B cell (primary cell): Measurements from ENCODE around the gene CRTC3. TPM values are rescaled to one million over a fixed set of nuclear protein-coding genes. Genes with fewer than 3 reads are reported as not detected.

ENCODE experiments used
- ATAC-seq: fragments of 200-7000 bp; cut with Tn5 transposase; one replicate; pipeline ENCODE4 v1.10.0; 2021; ENCODE audit warnings: low read depth, mild to moderate bottlenecking, moderate number of reproducible peaks, moderate library complexity
- CTCF ChIA-PET: fragments of 350-600 bp; sonication (Branson Sonifier 250); formaldehyde crosslinking; loops from one replicate; lab custom pipeline; 2021; ENCODE audit warnings: antibody characterized with exemption, inconsistent platforms; lab: Charles Lee
- POLR2A ChIA-PET: fragments of 350-600 bp; sonication (Branson Sonifier 250); formaldehyde crosslinking; loops from one replicate; lab custom pipeline; 2021; ENCODE audit warnings: antibody characterized with exemption; lab: Charles Lee
- DNase-seq: peaks from one replicate; pipeline ENCODE4 v3.0.0; 2013
- H2AFZ ChIP-seq: 2 replicates; pipeline ENCODE4 v1.6.1; 2012; ENCODE audit warnings: mild to moderate bottlenecking, low read depth, low read length; ENCODE audit not compliant: insufficient read depth, poor library complexity, severe bottlenecking
- H3K27ac ChIP-seq, 2 donors: 1 replicate in 1 of 2; 2 replicates in 1 of 2; pipeline ENCODE4 v1.5.1; 2012 to 2013; ENCODE audit warnings: low read length in 2 of 2, mild to moderate bottlenecking in 2 of 2, moderate library complexity in 1 of 2
- H3K27me3 ChIP-seq, 4 experiments: fragments of 200-600 bp in 1 of 4; sonication (generic) in 1 of 4; replicated peaks in 1 of 4; 1 replicate in 2 of 4; 2 replicates in 2 of 4; pipeline versions ENCODE4 v1.6.1 to v1.7.0; 2013 to 2016; ENCODE audit warnings: low read length in 3 of 4, mild to moderate bottlenecking in 2 of 4, mixed read lengths in 1 of 4, moderate library complexity in 1 of 4; ENCODE audit not compliant: insufficient read depth in 4 of 4, control insufficient read depth in 3 of 4; ENCODE audit errors: control extremely low read depth in 1 of 4
- H3K36me3 ChIP-seq, 2 experiments: replicated peaks in 1 of 2; 1 replicate in 1 of 2; 2 replicates in 1 of 2; pipeline versions ENCODE4 v1.6.1 to v1.7.1; 2013; ENCODE audit warnings: low read length in 1 of 2; ENCODE audit not compliant: insufficient read depth in 2 of 2, control insufficient read depth in 1 of 2; ENCODE audit errors: control extremely low read depth in 1 of 2, extremely low read depth in 1 of 2
- H3K4me1 ChIP-seq, 2 donors: fragments of 200-600 bp in 1 of 2; sonication (generic) in 1 of 2; 1 replicate in 1 of 2; 2 replicates in 1 of 2; pipeline versions ENCODE4 v1.5.1 to v1.6.1; 2013 to 2017; ENCODE audit warnings: low read length in 2 of 2; ENCODE audit not compliant: control insufficient read depth in 2 of 2, insufficient read depth in 2 of 2
- H3K4me2 ChIP-seq: replicated peaks from 2 replicates; pipeline ENCODE3; 2012; ENCODE audit warnings: mild to moderate bottlenecking, low read depth, low read length; ENCODE audit not compliant: poor library complexity, severe bottlenecking
- H3K4me3 ChIP-seq, 5 experiments: fragments of 200-600 bp in 1 of 5; sonication (generic) in 1 of 5; 1 replicate in 3 of 5; 2 replicates in 2 of 5; pipeline versions ENCODE4 v1.5.1 to v1.7.0; 2011 to 2016; ENCODE audit warnings: low read length in 4 of 5, mild to moderate bottlenecking in 4 of 5, low read depth in 2 of 5, control low read depth in 1 of 5, moderate library complexity in 1 of 5; ENCODE audit not compliant: insufficient read depth in 1 of 5; ENCODE audit errors: control extremely low read depth in 1 of 5, extremely low read depth in 1 of 5
- H3K79me2 ChIP-seq: fragments of 200-600 bp; sonication (generic); one replicate; pipeline ENCODE4 v1.6.0; 2016; ENCODE audit warnings: low read length; ENCODE audit not compliant: control insufficient read depth, insufficient read depth
- H3K9ac ChIP-seq: fragments of 200-600 bp; sonication (generic); 2 replicates; pipeline ENCODE4 v1.6.1; 2017; ENCODE audit warnings: mild to moderate bottlenecking, low read length, moderate library complexity
- H3K9me3 ChIP-seq, 3 donors: one replicate each; pipeline versions ENCODE4 v1.6.1 to v1.7.1; 2013; ENCODE audit warnings: low read length in 2 of 3; ENCODE audit not compliant: control insufficient read depth in 2 of 3, insufficient read depth in 1 of 3; ENCODE audit errors: control extremely low read depth in 1 of 3
- H4K20me1 ChIP-seq: 2 replicates; pipeline ENCODE4 v1.6.0; 2012; ENCODE audit warnings: mild to moderate bottlenecking, low read length; ENCODE audit not compliant: insufficient read depth, control insufficient read depth, poor library complexity, severe bottlenecking
- H3K27ac Mint-ChIP-seq: one replicate; pipeline ENCODE4 v1.8.0; 2021; ENCODE audit warnings: mixed read lengths
- H3K27me3 Mint-ChIP-seq: one replicate; pipeline ENCODE4 v1.8.0; 2021; ENCODE audit warnings: mixed read lengths
- H3K4me1 Mint-ChIP-seq: one replicate; pipeline ENCODE4 v1.8.0; 2021; ENCODE audit warnings: mixed read lengths
- H3K4me3 Mint-ChIP-seq: one replicate; pipeline ENCODE4 v1.8.0; 2021; ENCODE audit warnings: mixed read lengths
- H3K9me3 Mint-ChIP-seq: one replicate; pipeline ENCODE4 v1.8.0; 2022; ENCODE audit warnings: mixed read lengths; ENCODE audit not compliant: insufficient read depth
- EZH2 ChIP-seq: IDR thresholded peaks from 2 replicates; pipeline ENCODE4 v1.6.1; 2012; ENCODE audit warnings: borderline replicate concordance, low read depth, mild to moderate bottlenecking, moderate library complexity, low read length; ENCODE audit not compliant: insufficient read depth, poor library complexity, severe bottlenecking
- WGBS: methylation state at CpG from one replicate; pipeline ENCODE4 v1.1.5; 2013; ENCODE audit warnings: missing lambda C conversion rate; ENCODE audit not compliant: insufficient coverage; 5-methylcytosine and 5-hydroxymethylcytosine counted together
- intact Hi-C: fragments of 100-400 bp; cut with micrococcal nuclease; formaldehyde crosslinking; loops from one replicate; pipeline ENCODE4 v1.10.0; 2022
- polyA plus RNA-seq: library from polyadenylated mRNA; depleted of rRNA; stranded (reverse); fragments of >200 nt; gene quantifications from 2 replicates; pipeline ENCODE4 v1.2.3, GENCODE V29; 2012
- total RNA-seq, 2 donors: library from RNA; stranded (reverse); fragments of 120-200 nt in 1 of 2; gene quantifications; 1 replicate in 1 of 2; 2 replicates in 1 of 2; pipeline versions ENCODE4 v1.2.3 to v1.2.4, GENCODE V29; 2013 to 2022
- TF ChIP-seq, protein P1 (sequence below): fragments of 200-600 bp; IDR thresholded peaks from one replicate; pipeline ENCODE4 v1.8.0; 2022; ENCODE audit warnings: antibody characterized with exemption, mild to moderate bottlenecking

The CRTC3 gene
- total and polyA plus RNA-seq, 2 donors (not counting 1 experiment from before 2014, with no cell fraction given), result 34.7 to 95.8 TPM

DNA sequence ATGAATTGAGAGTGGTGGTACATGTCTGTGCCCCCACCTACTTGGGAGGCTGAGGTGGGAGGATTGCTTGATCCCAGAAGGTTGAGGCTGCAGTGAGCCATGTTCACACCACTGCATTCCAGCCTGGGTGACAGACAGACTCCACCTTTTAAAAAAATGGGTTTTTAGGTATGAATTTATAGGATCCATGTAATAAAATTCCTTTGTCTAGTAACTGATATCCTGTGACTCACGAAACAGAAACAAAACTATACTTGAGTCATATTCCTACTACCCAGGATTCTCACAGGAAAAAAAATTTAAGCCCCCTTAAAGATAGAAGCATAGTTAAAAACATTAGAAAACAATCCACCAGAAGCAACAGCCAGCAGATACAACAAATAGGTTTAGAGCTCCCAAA lies 10.0 kb upstream of the CRTC3 start:
- WGBS, result no CpG with 5 or more reads among the region's 1 CpG
- no peak overlapping the region for H3K4me3 Mint-ChIP-seq
- H3K4me1 Mint-ChIP-seq, result peaks cover 25% of the 10 kb centered on the region
- Histone ChIP-seq H3K4me3 (no peak overlapping the region), H3K9me3 (no peaks in the 10 kb centered on the region), H3K4me2 (no peak overlapping the region), H2AFZ (no peak overlapping the region), H3K79me2 (no peaks in the 10 kb centered on the region), H3K27ac (no peak overlapping the region), H4K20me1 (no peaks in the 10 kb centered on the region), H3K9ac (no peak overlapping the region), H3K36me3 (no peaks in the 10 kb centered on the region), H3K27me3 (no peaks in the 10 kb centered on the region), H3K4me1 (peaks cover 18 to 19% of the 10 kb centered on the region in 2 donors)
- CTCF ChIA-PET, result interaction anchor here (0.6 to 2.2 kb wide), 3 partner anchors 84 to 253 kb away, joined by 3 to 7 read pairs (median 3); no protein-coding TSS in a partner anchor
- no peak for TF ChIP-seq EZH2
- TF ChIP-seq, protein P1, sequence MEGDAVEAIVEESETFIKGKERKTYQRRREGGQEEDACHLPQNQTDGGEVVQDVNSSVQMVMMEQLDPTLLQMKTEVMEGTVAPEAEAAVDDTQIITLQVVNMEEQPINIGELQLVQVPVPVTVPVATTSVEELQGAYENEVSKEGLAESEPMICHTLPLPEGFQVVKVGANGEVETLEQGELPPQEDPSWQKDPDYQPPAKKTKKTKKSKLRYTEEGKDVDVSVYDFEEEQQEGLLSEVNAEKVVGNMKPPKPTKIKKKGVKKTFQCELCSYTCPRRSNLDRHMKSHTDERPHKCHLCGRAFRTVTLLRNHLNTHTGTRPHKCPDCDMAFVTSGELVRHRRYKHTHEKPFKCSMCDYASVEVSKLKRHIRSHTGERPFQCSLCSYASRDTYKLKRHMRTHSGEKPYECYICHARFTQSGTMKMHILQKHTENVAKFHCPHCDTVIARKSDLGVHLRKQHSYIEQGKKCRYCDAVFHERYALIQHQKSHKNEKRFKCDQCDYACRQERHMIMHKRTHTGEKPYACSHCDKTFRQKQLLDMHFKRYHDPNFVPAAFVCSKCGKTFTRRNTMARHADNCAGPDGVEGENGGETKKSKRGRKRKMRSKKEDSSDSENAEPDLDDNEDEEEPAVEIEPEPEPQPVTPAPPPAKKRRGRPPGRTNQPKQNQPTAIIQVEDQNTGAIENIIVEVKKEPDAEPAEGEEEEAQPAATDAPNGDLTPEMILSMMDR, result no peak
- DNase-seq, result no peak
- intact Hi-C loops, result no loop called here
- ATAC-seq, result no peak
- POLR2A ChIA-PET, result no interaction called here
- no peaks in the 10 kb centered on the region for H3K27me3 Mint-ChIP-seq
- no peaks in the 10 kb centered on the region for H3K9me3 Mint-ChIP-seq
- H3K27ac Mint-ChIP-seq, result no peak overlapping the region

DNA sequence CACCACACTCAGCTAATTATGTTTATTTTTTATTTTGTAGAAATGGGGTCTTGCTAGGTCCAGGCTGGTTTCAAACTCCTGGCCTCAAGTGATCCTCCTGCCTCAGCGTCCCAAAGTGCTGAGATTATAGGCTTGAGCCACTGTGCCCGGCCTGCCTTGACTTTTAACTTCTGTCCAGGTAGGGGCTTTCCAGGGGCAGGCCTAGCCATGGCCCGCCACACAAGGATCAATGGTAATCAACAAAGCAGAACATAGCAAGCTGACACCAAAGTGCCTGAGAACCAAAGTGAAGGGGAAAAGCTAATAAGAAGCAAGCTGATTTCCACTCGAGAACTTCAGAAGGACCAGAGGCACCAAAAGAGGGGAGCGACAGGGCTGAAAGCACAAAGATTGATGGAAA lies 9.4 kb upstream of the CRTC3 start:
- intact Hi-C loops, result no loop called here
- H3K4me3 Mint-ChIP-seq, result no peak overlapping the region
- no peak for DNase-seq
- no peaks in the 10 kb centered on the region for H3K27me3 Mint-ChIP-seq
- H3K4me1 Mint-ChIP-seq, result peaks cover 25% of the 10 kb centered on the region
- H3K27ac ChIP-seq, result no peak overlapping the region
- ChIA-PET CTCF (interaction anchor here (0.8 to 2.2 kb wide), 3 partner anchors 10 to 201 kb away, joined by 3 to 7 read pairs (median 3); no protein-coding TSS in a partner anchor), POLR2A (no interaction called here)
- H4K20me1 ChIP-seq, result no peaks in the 10 kb centered on the region
- TF ChIP-seq, protein P1, result no peak
- H3K36me3 ChIP-seq, result no peaks in the 10 kb centered on the region
- H3K9me3 ChIP-seq, result no peaks in the 10 kb centered on the region
- no peak overlapping the region for H3K27ac Mint-ChIP-seq
- no peak overlapping the region for H2AFZ ChIP-seq
- ATAC-seq, result no peak
- no peaks in the 10 kb centered on the region for H3K9me3 Mint-ChIP-seq
- peaks cover 18 to 19% of the 10 kb centered on the region in 2 donors for H3K4me1 ChIP-seq
- 89% methylated on average over 5 of the region's 5 CpGs for WGBS
- no peak overlapping the region for H3K4me2 ChIP-seq
- H3K27me3 ChIP-seq, result no peaks in the 10 kb centered on the region
- H3K9ac ChIP-seq, result no peak overlapping the region
- no peak overlapping the region for H3K4me3 ChIP-seq
- H3K79me2 ChIP-seq, result no peaks in the 10 kb centered on the region
